Keratinocyte (primary cell): ENCODE data around the gene OR2B6. TPM values are rescaled to one million over a fixed set of nuclear protein-coding genes. Genes with fewer than 3 reads are reported as not detected.

Experiments used
- DNase-seq: peaks from one replicate; pipeline ENCODE4 v3.0.0-alpha.2; 2011; ENCODE audit warnings: low read depth, missing footprints, low spot score
- FAIRE-seq: peaks from 2 replicates; lab custom pipeline; 2011; peaks lifted over from hg19 to GRCh38; lab: Jason Lieb, UNC
- H2AFZ ChIP-seq: 2 replicates; pipeline ENCODE4 v1.6.0; 2012; ENCODE audit warnings: low read length, control low read depth, inconsistent platforms; ENCODE audit not compliant: control insufficient read depth
- H3K27ac ChIP-seq: 2 replicates; pipeline ENCODE4 v1.5.1; 2011; ENCODE audit warnings: low read length; ENCODE audit not compliant: control insufficient read depth, insufficient read depth
- H3K27me3 ChIP-seq: 3 replicates; pipeline ENCODE4 v1.6.0; 2011; ENCODE audit warnings: low read length; ENCODE audit not compliant: control insufficient read depth, insufficient read depth; ENCODE audit errors: extremely low read depth
- H3K36me3 ChIP-seq, 2 experiments: 2 replicates in 1 of 2; 3 replicates in 1 of 2; pipeline ENCODE4 v1.5.1; 2011; ENCODE audit warnings: low read length in 2 of 2, mild to moderate bottlenecking in 1 of 2; ENCODE audit not compliant: control insufficient read depth in 2 of 2, insufficient read depth in 2 of 2; ENCODE audit errors: extremely low read depth in 1 of 2
- H3K4me1 ChIP-seq: 3 replicates; pipeline ENCODE4 v1.5.1; 2011; ENCODE audit warnings: low read length; ENCODE audit not compliant: control insufficient read depth, insufficient read depth; ENCODE audit errors: extremely low read depth
- H3K4me2 ChIP-seq: 3 replicates; pipeline ENCODE4 v1.6.0; 2011; ENCODE audit warnings: low read depth, low read length; ENCODE audit not compliant: control insufficient read depth, insufficient read depth; ENCODE audit errors: extremely low read depth
- H3K4me3 ChIP-seq, 3 experiments: fragments of 200-600 bp in 1 of 3; sonication (generic) in 1 of 3; 2 replicates in 2 of 3; 3 replicates in 1 of 3; pipeline ENCODE4 v1.5.1; 2011 to 2016; ENCODE audit warnings: low read length in 3 of 3, mild to moderate bottlenecking in 3 of 3, control low read depth in 2 of 3, inconsistent platforms in 1 of 3, low read depth in 1 of 3, mixed read lengths in 1 of 3, mixed run types in 1 of 3, moderate library complexity in 1 of 3; ENCODE audit not compliant: control insufficient read depth in 2 of 3, insufficient read depth in 2 of 3; ENCODE audit errors: extremely low read depth in 1 of 3
- H3K79me2 ChIP-seq: 2 replicates; pipeline ENCODE4 v1.6.0; 2012; ENCODE audit warnings: low read length; ENCODE audit not compliant: control insufficient read depth, insufficient read depth
- H3K9ac ChIP-seq: 3 replicates; pipeline ENCODE4 v1.6.0; 2011; ENCODE audit warnings: low read length; ENCODE audit not compliant: control insufficient read depth, insufficient read depth; ENCODE audit errors: extremely low read depth
- H3K9me1 ChIP-seq: 3 replicates; pipeline ENCODE4 v1.6.0; 2011; ENCODE audit warnings: low read length; ENCODE audit not compliant: control insufficient read depth, insufficient read depth; ENCODE audit errors: extremely low read depth
- H3K9me3 ChIP-seq: 2 replicates; pipeline ENCODE4 v1.5.1; 2012; ENCODE audit warnings: low read depth, low read length; ENCODE audit not compliant: control insufficient read depth
- H4K20me1 ChIP-seq: 3 replicates; pipeline ENCODE4 v1.6.0; 2011; ENCODE audit warnings: low read length; ENCODE audit not compliant: control insufficient read depth, insufficient read depth; ENCODE audit errors: extremely low read depth
- CTCF ChIP-seq, 3 experiments: IDR thresholded peaks in 1 of 3; conservative IDR thresholded peaks in 1 of 3; optimal IDR thresholded peaks in 1 of 3; 2 replicates in 2 of 3; 3 replicates in 1 of 3; pipeline versions ENCODE3 to v1.5.1; 2011; ENCODE audit warnings: low read length in 3 of 3, mild to moderate bottlenecking in 3 of 3, moderate library complexity in 2 of 3, control low read depth in 1 of 3, inconsistent platforms in 1 of 3; ENCODE audit not compliant: insufficient read depth in 2 of 3; ENCODE audit errors: extremely low read depth in 1 of 3
- EZH2 ChIP-seq: IDR thresholded peaks from one replicate; pipeline ENCODE4 v1.6.1; 2012; ENCODE audit warnings: inconsistent platforms, mild to moderate bottlenecking, low read length, moderate library complexity
- dilution Hi-C: fragments of 300-500 bp; cut with MboI; formaldehyde crosslinking; loops from one replicate; pipeline ENCODE4 v1.7.0; 2020; ENCODE audit warnings: low sequenced_read_pairs; ENCODE audit not compliant: extremely low pct_ligation_motif_present
- polyA plus RNA-seq, 5 experiments: library from polyadenylated mRNA; depleted of rRNA in 3 of 5; stranded (reverse) in 3 of 5; stranded (forward) in 1 of 5; unstranded in 1 of 5; fragments of >200 nt; gene quantifications; 1 replicate in 1 of 5; 2 replicates in 3 of 5; 3 replicates in 1 of 5; pipeline versions ENCODE4 v1.2.1 to v1.2.3, GENCODE V29; 2011 to 2012; ENCODE audit warnings: missing spikeins in 2 of 5, low read depth in 1 of 5, low replicate concordance in 1 of 5

The OR2B6 gene
- polyA plus RNA-seq, 1 donor (not counting 4 experiments of a cell fraction or from before 2014, with no cell fraction given): not detected

GRCh38 chr6:27911956-27912446 lies 45.0 kb upstream of the OR2B6 start, which contains the start of gene OR2B2:
OR2B2 (minus strand) TSS chr6:27912396; CDS start chr6:27912319, 77 bp downstream.
- Histone ChIP-seq H3K4me1 (peaks cover 9% of the 10 kb centered on the region), H3K4me2 (no peak within 1 kb of the TSS), H3K9ac (no peak within 1 kb of the TSS), H3K79me2 (no peaks in the 10 kb centered on the region), H3K36me3 (no peaks in the 10 kb centered on the region), H3K4me3 (no peak within 1 kb of the TSS), H3K27me3 (no peaks in the 10 kb centered on the region), H3K27ac (no peak within 1 kb of the TSS), H2AFZ (no peak within 1 kb of the TSS), H4K20me1 (no peaks in the 10 kb centered on the region), H3K9me1 (no peaks in the 10 kb centered on the region), H3K9me3 (no peaks in the 10 kb centered on the region)
- FAIRE-seq (no peak), DNase-seq (no peak)
- dilution Hi-C loops: no loop called here
- TF ChIP-seq EZH2: no peak
- TF ChIP-seq CTCF (optimal IDR thresholded peaks at IDR 0.05 in 1 of 3, IDR thresholded peaks at IDR 0.05 in 1 of 3, conservative IDR thresholded peaks at IDR 0.05 in 1 of 3; ENCODE audit: extremely low read depth in 1 of 3, insufficient read depth in 2 of 3, low read length in 3 of 3): no peak

GRCh38 chr6:27922949-27923348 lies 34.1 kb upstream of the OR2B6 start:
- FAIRE-seq: no peak
- Histone ChIP-seq H3K4me3 (no peak overlapping the region), H3K79me2 (no peaks in the 10 kb centered on the region), H3K36me3 (no peaks in the 10 kb centered on the region), H3K27me3 (no peaks in the 10 kb centered on the region), H3K9me3 (no peaks in the 10 kb centered on the region), H3K9ac (no peak overlapping the region), H4K20me1 (no peaks in the 10 kb centered on the region), H3K9me1 (no peaks in the 10 kb centered on the region), H3K27ac (no peak overlapping the region), H3K4me1 (peaks cover 6% of the 10 kb centered on the region), H2AFZ (no peak overlapping the region), H3K4me2 (no peak overlapping the region)
- no peak for DNase-seq
- TF ChIP-seq EZH2 (no peak), CTCF (optimal IDR thresholded peaks at IDR 0.05 in 1 of 3, IDR thresholded peaks at IDR 0.05 in 1 of 3, conservative IDR thresholded peaks at IDR 0.05 in 1 of 3; ENCODE audit: extremely low read depth in 1 of 3, insufficient read depth in 2 of 3, low read length in 3 of 3) (no peak)
- dilution Hi-C loops: no loop called here
